ENCODE data around the gene ASPHD2. TPM values are rescaled to one million over a fixed set of nuclear protein-coding genes. Genes with fewer than 3 reads are reported as not detected.

Gene ASPHD2
- total and polyA plus RNA-seq, 10 donors = 2.1 to 8.0 (median 5.1) TPM

DNA sequence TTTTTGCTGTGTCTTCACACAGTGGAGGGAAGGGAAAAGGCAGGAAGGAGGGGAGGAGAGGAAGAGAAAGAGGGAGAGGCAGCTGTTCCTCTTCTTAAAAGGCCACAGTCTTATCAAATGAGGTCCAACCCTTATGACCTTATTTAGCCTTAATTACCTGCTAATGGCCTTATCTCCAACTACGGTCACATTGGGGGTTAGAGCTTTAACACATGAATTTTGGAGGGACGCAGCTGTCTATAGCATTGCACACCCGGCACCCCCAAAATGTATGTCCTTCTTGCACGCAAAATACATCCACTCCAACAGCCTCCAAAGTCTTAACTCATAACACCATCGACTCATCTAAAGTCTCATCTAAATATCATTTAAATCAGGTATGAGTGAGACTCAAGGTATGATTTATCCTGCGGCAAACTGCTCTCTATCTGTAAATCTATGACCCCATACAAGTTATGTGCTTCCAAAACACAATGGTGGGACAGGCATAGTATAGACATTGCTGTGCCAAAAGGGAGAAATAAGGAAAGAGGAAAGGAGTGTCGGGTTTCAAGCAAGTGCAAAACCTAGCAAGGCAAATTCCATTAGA is 45.0 kb upstream of the ASPHD2 start:
- TF ChIP-seq CTCF (IDR thresholded peaks at IDR 0.05 in 8 of 11, conservative IDR thresholded peaks at IDR 0.05 in 3 of 11) (no peak), POLR2A (IDR thresholded peaks at IDR 0.05) (no peak), POLR2AphosphoS5 (IDR thresholded peaks at IDR 0.05) (no peak)
- Histone ChIP-seq H3K4me1 (no peaks in the 10 kb centered on the region), H3K9me3 (peaks cover 0 to 5% (median 2%) of the 10 kb centered on the region in 8 donors), H3K27me3 (replicated peaks in 1 of 7) (peaks cover 0 to 56% (median 0%) of the 10 kb centered on the region in 7 donors), H3K27ac (no peak overlapping the region), H3K4me3 (no peak overlapping the region), H3K36me3 (no peaks in the 10 kb centered on the region)
- WGBS, 5 donors = 68 to 89% (median 80%) methylated on average over 7 of the region's 7 CpGs
- intact Hi-C loops (cut with DNase I; ENCODE audit: low total_unique reads) = no loop called here
- no peak for DNase-seq

DNA sequence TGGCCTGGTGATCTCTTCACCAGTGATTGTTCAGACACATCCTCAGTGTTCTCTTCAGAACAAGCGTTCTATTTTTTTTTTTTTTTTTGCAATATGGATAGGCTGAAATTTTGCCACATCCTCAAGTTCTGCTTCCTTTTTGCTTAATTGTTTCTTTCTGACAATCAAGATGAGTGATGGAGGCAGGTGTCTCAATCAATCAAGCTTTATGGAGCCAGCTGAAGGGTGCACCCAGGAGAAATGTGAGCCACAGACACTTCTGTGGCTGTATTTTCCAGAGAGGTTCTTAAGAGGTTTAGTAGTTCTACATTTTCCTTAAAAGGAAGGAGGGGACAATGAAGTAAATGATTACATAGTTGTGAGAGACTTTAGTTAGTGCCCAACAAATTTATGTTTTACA is 43.9 kb upstream of the ASPHD2 start:
- H3K27ac ChIP-seq = no peak overlapping the region
- no peaks in the 10 kb centered on the region for H3K4me1 ChIP-seq
- 32 to 56% (median 50%) methylated on average over 1 of the region's 1 CpG for whole genome bisulfite sequencing, 5 donors
- no peak for DNase-seq
- H3K9me3 ChIP-seq = no peaks in the 10 kb centered on the region
- peaks cover 0 to 45% (median 0%) of the 10 kb centered on the region in 7 donors for H3K27me3 ChIP-seq (replicated peaks in 1 of 7)
- no peak overlapping the region for H3K4me3 ChIP-seq
- intact Hi-C loops (cut with DNase I; ENCODE audit: low total_unique reads) = no loop called here
- TF ChIP-seq POLR2A (IDR thresholded peaks at IDR 0.05) (no peak), CTCF (IDR thresholded peaks at IDR 0.05 in 8 of 11, conservative IDR thresholded peaks at IDR 0.05 in 3 of 11) (no peak), POLR2AphosphoS5 (IDR thresholded peaks at IDR 0.05) (no peak)
- H3K36me3 ChIP-seq = no peaks in the 10 kb centered on the region

- Histone ChIP-seq H3K4me3 (no peak overlapping the region), H3K27ac (no peak overlapping the region), H3K4me1 (no peaks in the 10 kb centered on the region), H3K36me3 (no peaks in the 10 kb centered on the region), H3K27me3 (replicated peaks in 1 of 7) (peaks cover 0 to 20% (median 0%) of the 10 kb centered on the region in 7 donors), H3K9me3 (no peaks in the 10 kb centered on the region)
- no peak for DNase-seq
- intact Hi-C loops (cut with DNase I; ENCODE audit: low total_unique reads) = no loop called here
- WGBS, 5 donors = 56 to 86% (median 76%) methylated on average over 3 of the region's 3 CpGs
- no peak for TF ChIP-seq CTCF (IDR thresholded peaks at IDR 0.05 in 8 of 11, conservative IDR thresholded peaks at IDR 0.05 in 3 of 11)
- TF ChIP-seq POLR2A (IDR thresholded peaks at IDR 0.05) = no peak
- no peak for TF ChIP-seq POLR2AphosphoS5 (IDR thresholded peaks at IDR 0.05)
Observed at GRCh38 chr22:26389125-26389524, 39.9 kb upstream of the ASPHD2 start.

- WGBS, 5 donors = 87 to 100% (median 93%) methylated on average over 1 of the region's 1 CpG
- TF ChIP-seq CTCF (IDR thresholded peaks at IDR 0.05 in 8 of 11, conservative IDR thresholded peaks at IDR 0.05 in 3 of 11) = no peak
- no peak for TF ChIP-seq POLR2AphosphoS5 (IDR thresholded peaks at IDR 0.05)
- TF ChIP-seq POLR2A (IDR thresholded peaks at IDR 0.05) = no peak
Observed at GRCh38 chr22:26391091-26391490, 38.0 kb upstream of the ASPHD2 start.

More at GRCh38 chr22:26391091-26391490, 38.0 kb upstream of the ASPHD2 start:
- Histone ChIP-seq H3K4me3 (no peak overlapping the region), H3K27me3 (replicated peaks in 1 of 7) (peaks cover 0 to 13% (median 0%) of the 10 kb centered on the region in 7 donors), H3K9me3 (no peaks in the 10 kb centered on the region), H3K27ac (no peak overlapping the region), H3K4me1 (no peaks in the 10 kb centered on the region), H3K36me3 (no peaks in the 10 kb centered on the region)
- intact Hi-C loops (cut with DNase I; ENCODE audit: low total_unique reads) = loop anchor here (10.0 kb wide), 1 partner anchor 74 kb away; no protein-coding TSS in a partner anchor
- no peak for DNase-seq
